ENCODE measurements around the gene TCF7L1.

The TCF7L1 gene

DNA sequence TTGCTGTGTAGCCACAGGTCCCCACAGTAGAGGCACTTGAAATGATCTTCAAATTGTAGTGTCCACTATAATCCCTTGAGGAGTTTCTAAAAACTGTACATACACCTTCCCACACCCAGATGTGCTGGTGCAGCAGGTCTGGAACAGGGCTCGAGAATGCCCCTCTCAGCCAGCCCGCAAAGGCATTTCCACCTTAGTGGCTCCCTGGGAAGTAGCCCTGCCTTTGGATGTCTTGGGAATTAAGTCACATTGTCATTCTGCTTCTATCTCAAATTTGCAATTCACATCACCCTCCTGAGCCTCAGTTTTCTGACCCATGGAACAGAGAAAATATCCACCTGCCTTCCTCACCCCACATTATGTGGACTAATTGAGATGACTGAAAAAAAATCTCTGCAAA lies 44.3 kb upstream of the TCF7L1 start:
- H3K4me1 ChIP-seq (ENCODE audit: control insufficient read depth, low read length): no peaks in the 10 kb centered on the region
- H3K4me2 ChIP-seq (ENCODE audit: low read length): no peak overlapping the region
- H3K27me3 ChIP-seq (ENCODE audit: control insufficient read depth, low read length): peaks cover 11% of the 10 kb centered on the region; the same call in 1 of the 2 replicates
- no peaks in the 10 kb centered on the region for H3K36me3 ChIP-seq (ENCODE audit: control insufficient read depth, low read length)
- no peaks in the 10 kb centered on the region for H3K79me2 ChIP-seq (ENCODE audit: control insufficient read depth, low read length)
- H3K27ac ChIP-seq (ENCODE audit: low read depth, low read length): no peak overlapping the region
- H4K20me1 ChIP-seq (ENCODE audit: control insufficient read depth, insufficient read depth, low read depth, low read length): no peaks in the 10 kb centered on the region
- no peaks in the 10 kb centered on the region for H3F3A ChIP-seq (ENCODE audit: control insufficient read depth, insufficient read depth)
- no peaks in the 10 kb centered on the region for H3K9me3 ChIP-seq (ENCODE audit: control insufficient read depth, insufficient read depth, low read length)
- TF ChIP-seq, protein P1, sequence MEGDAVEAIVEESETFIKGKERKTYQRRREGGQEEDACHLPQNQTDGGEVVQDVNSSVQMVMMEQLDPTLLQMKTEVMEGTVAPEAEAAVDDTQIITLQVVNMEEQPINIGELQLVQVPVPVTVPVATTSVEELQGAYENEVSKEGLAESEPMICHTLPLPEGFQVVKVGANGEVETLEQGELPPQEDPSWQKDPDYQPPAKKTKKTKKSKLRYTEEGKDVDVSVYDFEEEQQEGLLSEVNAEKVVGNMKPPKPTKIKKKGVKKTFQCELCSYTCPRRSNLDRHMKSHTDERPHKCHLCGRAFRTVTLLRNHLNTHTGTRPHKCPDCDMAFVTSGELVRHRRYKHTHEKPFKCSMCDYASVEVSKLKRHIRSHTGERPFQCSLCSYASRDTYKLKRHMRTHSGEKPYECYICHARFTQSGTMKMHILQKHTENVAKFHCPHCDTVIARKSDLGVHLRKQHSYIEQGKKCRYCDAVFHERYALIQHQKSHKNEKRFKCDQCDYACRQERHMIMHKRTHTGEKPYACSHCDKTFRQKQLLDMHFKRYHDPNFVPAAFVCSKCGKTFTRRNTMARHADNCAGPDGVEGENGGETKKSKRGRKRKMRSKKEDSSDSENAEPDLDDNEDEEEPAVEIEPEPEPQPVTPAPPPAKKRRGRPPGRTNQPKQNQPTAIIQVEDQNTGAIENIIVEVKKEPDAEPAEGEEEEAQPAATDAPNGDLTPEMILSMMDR (IDR thresholded peaks at IDR 0.05; ENCODE audit: low read depth, low read length, poor library complexity, severe bottlenecking): no peak
- no peak for TF ChIP-seq EZH2phosphoT487 (IDR thresholded peaks at IDR 0.05; ENCODE audit: borderline replicate concordance, low read length)
- H3K9me2 ChIP-seq (replicated peaks; ENCODE audit: control insufficient read depth, low read length): no peaks in the 10 kb centered on the region
- H3K4me3 ChIP-seq (ENCODE audit: low read length): no peak overlapping the region

DNA sequence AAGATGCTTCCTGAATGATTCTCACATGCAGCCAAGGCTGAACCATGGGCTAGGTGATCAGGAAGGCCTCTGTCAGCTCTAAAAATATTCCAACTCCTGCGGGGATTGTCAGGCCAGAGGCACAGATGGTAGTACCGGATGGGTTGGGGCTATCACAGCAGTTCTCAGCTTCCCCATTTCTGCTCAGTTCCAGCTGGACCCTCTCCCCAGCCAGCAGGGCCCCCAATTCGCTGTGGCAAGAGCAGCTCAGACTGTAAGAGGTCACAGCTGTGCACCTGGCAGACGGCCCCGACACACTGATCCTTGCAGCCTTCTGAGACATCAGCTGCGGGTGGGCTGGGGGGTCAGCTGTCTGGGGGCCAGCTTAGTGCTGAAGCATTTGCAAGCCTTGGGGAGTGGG lies 43.6 kb upstream of the TCF7L1 start:
- Histone ChIP-seq H3K4me3 (ENCODE audit: low read length) (no peak overlapping the region), H3K27me3 (ENCODE audit: control insufficient read depth, low read length) (peaks cover 11% of the 10 kb centered on the region; the same call in 1 of the 2 replicates), H3K4me2 (ENCODE audit: low read length) (no peak overlapping the region), H3K9me3 (ENCODE audit: control insufficient read depth, insufficient read depth, low read length) (no peaks in the 10 kb centered on the region), H3K4me1 (ENCODE audit: control insufficient read depth, low read length) (no peaks in the 10 kb centered on the region), H3F3A (ENCODE audit: control insufficient read depth, insufficient read depth) (no peaks in the 10 kb centered on the region), H3K36me3 (ENCODE audit: control insufficient read depth, low read length) (no peaks in the 10 kb centered on the region), H3K27ac (ENCODE audit: low read depth, low read length) (no peak overlapping the region), H3K9me2 (replicated peaks; ENCODE audit: control insufficient read depth, low read length) (no peaks in the 10 kb centered on the region), H4K20me1 (ENCODE audit: control insufficient read depth, insufficient read depth, low read depth, low read length) (no peaks in the 10 kb centered on the region), H3K79me2 (ENCODE audit: control insufficient read depth, low read length) (no peaks in the 10 kb centered on the region)
- no peak for TF ChIP-seq EZH2phosphoT487 (IDR thresholded peaks at IDR 0.05; ENCODE audit: borderline replicate concordance, low read length)
- TF ChIP-seq, protein P1 (IDR thresholded peaks at IDR 0.05; ENCODE audit: low read depth, low read length, poor library complexity, severe bottlenecking): no peak

DNA sequence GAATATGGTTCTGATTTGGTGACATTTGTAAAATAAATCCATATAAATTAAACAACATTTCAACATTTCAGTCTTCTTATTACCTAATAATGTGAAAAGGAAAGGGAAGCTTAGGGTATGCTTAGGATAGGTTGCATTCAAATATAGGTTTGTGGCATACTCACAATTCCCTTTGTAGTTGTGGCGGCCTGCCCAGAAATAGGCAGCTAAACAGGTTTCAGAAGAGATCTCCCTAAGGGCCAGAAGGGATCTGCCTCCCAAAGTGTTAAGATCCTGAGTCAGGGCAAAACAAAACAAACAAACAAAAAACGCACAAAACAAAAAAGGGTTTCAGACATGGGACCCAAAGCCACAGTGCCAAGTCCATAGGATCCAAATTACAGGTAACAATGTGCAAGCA lies 41.4 kb upstream of the TCF7L1 start:
- no peak for TF ChIP-seq EZH2phosphoT487 (IDR thresholded peaks at IDR 0.05; ENCODE audit: borderline replicate concordance, low read length)
- TF ChIP-seq, protein P1 (IDR thresholded peaks at IDR 0.05; ENCODE audit: low read depth, low read length, poor library complexity, severe bottlenecking): no peak
- no peaks in the 10 kb centered on the region for H3K4me1 ChIP-seq (ENCODE audit: control insufficient read depth, low read length)
- H3K79me2 ChIP-seq (ENCODE audit: control insufficient read depth, low read length): no peaks in the 10 kb centered on the region

More for the DNA sequence above, 41.4 kb upstream of the TCF7L1 start:
- Histone ChIP-seq H3K9me2 (replicated peaks; ENCODE audit: control insufficient read depth, low read length) (no peaks in the 10 kb centered on the region), H3K9me3 (ENCODE audit: control insufficient read depth, insufficient read depth, low read length) (no peaks in the 10 kb centered on the region), H4K20me1 (ENCODE audit: control insufficient read depth, insufficient read depth, low read depth, low read length) (no peaks in the 10 kb centered on the region), H3K4me2 (ENCODE audit: low read length) (no peak overlapping the region), H3K4me3 (ENCODE audit: low read length) (no peak overlapping the region), H3K36me3 (ENCODE audit: control insufficient read depth, low read length) (no peaks in the 10 kb centered on the region), H3K27ac (ENCODE audit: low read depth, low read length) (no peak overlapping the region), H3F3A (ENCODE audit: control insufficient read depth, insufficient read depth) (no peaks in the 10 kb centered on the region), H3K27me3 (ENCODE audit: control insufficient read depth, low read length) (peaks cover 8% of the 10 kb centered on the region; the same call in 1 of the 2 replicates)
